ENCODE measurements around the gene ARHGAP33. TPM values are rescaled to one million over a fixed set of nuclear protein-coding genes. Genes with fewer than 3 reads are reported as not detected.

The ARHGAP33 gene
- total and polyA plus RNA-seq, 2 of the 4 experiments (the other 2 are of a cell fraction) = 0.72 to 11.9 TPM

Other genes with a start within 250 kb of the ARHGAP33 start
- 0.56 and 0.72 TPM in 2 replicates for gene SBSN, start 247.3 kb upstream of the ARHGAP33 start, total RNA-seq (2012; rRNA removed)
- 6.4 and 6.9 TPM in 2 replicates for gene SBSN, start 247.3 kb upstream of the ARHGAP33 start, polyA plus RNA-seq (2012; rRNA removed)
- not detected in 2 replicates for gene GAPDHS, start 242.1 kb upstream of the ARHGAP33 start, total RNA-seq (2012; rRNA removed)
- not detected in 2 replicates for gene GAPDHS, start 242.1 kb upstream of the ARHGAP33 start, polyA plus RNA-seq (2012; rRNA removed)
- gene TMEM147, start 229.9 kb upstream of the ARHGAP33 start, total RNA-seq (2012; rRNA removed) = 59.2 and 67.6 TPM in 2 replicates
- 108 and 132 TPM in 2 replicates for gene TMEM147, start 229.9 kb upstream of the ARHGAP33 start, polyA plus RNA-seq (2012; rRNA removed)
- gene ATP4A, start 211.9 kb upstream of the ARHGAP33 start, total RNA-seq (2012; rRNA removed) = not detected in 2 replicates
- not detected in 2 replicates for gene ATP4A, start 211.9 kb upstream of the ARHGAP33 start, polyA plus RNA-seq (2012; rRNA removed)
- not detected in 2 replicates for gene PMIS2, start 189.4 kb upstream of the ARHGAP33 start, total RNA-seq (2012; rRNA removed)
- not detected in 2 replicates for gene PMIS2, start 189.4 kb upstream of the ARHGAP33 start, polyA plus RNA-seq (2012; rRNA removed)
- gene HAUS5, start 162.8 kb upstream of the ARHGAP33 start, total RNA-seq (2012; rRNA removed) = 3.1 and 3.4 TPM in 2 replicates
- 6.2 and 6.4 TPM in 2 replicates for gene HAUS5, start 162.8 kb upstream of the ARHGAP33 start, polyA plus RNA-seq (2012; rRNA removed)
- 19.0 and 20.6 TPM in 2 replicates for gene RBM42, start 146.5 kb upstream of the ARHGAP33 start, total RNA-seq (2012; rRNA removed)
- 41.5 and 53.9 TPM in 2 replicates for gene RBM42, start 146.5 kb upstream of the ARHGAP33 start, polyA plus RNA-seq (2012; rRNA removed)
- gene ETV2, start 133.8 kb upstream of the ARHGAP33 start, total RNA-seq (2012; rRNA removed) = 0.28 TPM in 1 of 2 replicates, not detected in the other
- gene ETV2, start 133.8 kb upstream of the ARHGAP33 start, polyA plus RNA-seq (2012; rRNA removed) = 1.2 and 1.4 TPM in 2 replicates
- 913 and 983 TPM in 2 replicates for gene COX6B1, start 127.2 kb upstream of the ARHGAP33 start, total RNA-seq (2012; rRNA removed)
- gene COX6B1, start 127.2 kb upstream of the ARHGAP33 start, polyA plus RNA-seq (2012; rRNA removed) = 824 and 914 TPM in 2 replicates
- not detected in 2 replicates for gene UPK1A, start 109.0 kb upstream of the ARHGAP33 start, total RNA-seq (2012; rRNA removed)
- 0.20 and 0.21 TPM in 2 replicates for gene UPK1A, start 109.0 kb upstream of the ARHGAP33 start, polyA plus RNA-seq (2012; rRNA removed)
- not detected in 2 replicates for gene ZBTB32, start 71.0 kb upstream of the ARHGAP33 start, total RNA-seq (2012; rRNA removed)
- not detected in 2 replicates for gene ZBTB32, start 71.0 kb upstream of the ARHGAP33 start, polyA plus RNA-seq (2012; rRNA removed)
- gene KMT2B, start 57.6 kb upstream of the ARHGAP33 start, total RNA-seq (2012; rRNA removed) = 1.9 and 3.0 TPM in 2 replicates
- gene KMT2B, start 57.6 kb upstream of the ARHGAP33 start, polyA plus RNA-seq (2012; rRNA removed) = 27.5 and 30.7 TPM in 2 replicates
- gene IGFLR1, start 33.1 kb upstream of the ARHGAP33 start, total RNA-seq (2012; rRNA removed) = 0.72 and 2.8 TPM in 2 replicates
- gene IGFLR1, start 33.1 kb upstream of the ARHGAP33 start, polyA plus RNA-seq (2012; rRNA removed) = 2.7 and 3.8 TPM in 2 replicates
- 6.1 and 8.1 TPM in 2 replicates for gene U2AF1L4, start 30.1 kb upstream of the ARHGAP33 start, total RNA-seq (2012; rRNA removed)
- 15.0 and 15.6 TPM in 2 replicates for gene U2AF1L4, start 30.1 kb upstream of the ARHGAP33 start, polyA plus RNA-seq (2012; rRNA removed)
- gene PSENEN, start 29.9 kb upstream of the ARHGAP33 start, total RNA-seq (2012; rRNA removed) = 8.6 and 9.0 TPM in 2 replicates
- 47.0 and 59.1 TPM in 2 replicates for gene PSENEN, start 29.9 kb upstream of the ARHGAP33 start, polyA plus RNA-seq (2012; rRNA removed)
- 12.7 and 12.8 TPM in 2 replicates for gene LIN37, start 27.0 kb upstream of the ARHGAP33 start, total RNA-seq (2012; rRNA removed)
- 17.2 and 23.1 TPM in 2 replicates for gene LIN37, start 27.0 kb upstream of the ARHGAP33 start, polyA plus RNA-seq (2012; rRNA removed)
- 5.7 and 6.9 TPM in 2 replicates for gene HSPB6, start 18.5 kb upstream of the ARHGAP33 start, total RNA-seq (2012; rRNA removed)
- 188 and 206 TPM in 2 replicates for gene HSPB6, start 18.5 kb upstream of the ARHGAP33 start, polyA plus RNA-seq (2012; rRNA removed)
- 3.3 and 5.4 TPM in 2 replicates for gene PROSER3, start 17.4 kb upstream of the ARHGAP33 start, total RNA-seq (2012; rRNA removed)
- gene PROSER3, start 17.4 kb upstream of the ARHGAP33 start, polyA plus RNA-seq (2012; rRNA removed) = 17.9 and 21.8 TPM in 2 replicates
- not detected in 2 replicates for gene PRODH2, start 37.3 kb downstream of the ARHGAP33 start, total RNA-seq (2012; rRNA removed)
- not detected in 2 replicates for gene PRODH2, start 37.3 kb downstream of the ARHGAP33 start, polyA plus RNA-seq (2012; rRNA removed)
- gene NPHS1, start 76.9 kb downstream of the ARHGAP33 start, total RNA-seq (2012; rRNA removed) = not detected in 2 replicates
- gene NPHS1, start 76.9 kb downstream of the ARHGAP33 start, polyA plus RNA-seq (2012; rRNA removed) = not detected in 2 replicates
- not detected in 2 replicates for gene KIRREL2, start 81.3 kb downstream of the ARHGAP33 start, total RNA-seq (2012; rRNA removed)
- 0.04 TPM in 1 of 2 replicates, not detected in the other for gene KIRREL2, start 81.3 kb downstream of the ARHGAP33 start, polyA plus RNA-seq (2012; rRNA removed)
- 4.7 and 6.7 TPM in 2 replicates for gene APLP1, start 93.0 kb downstream of the ARHGAP33 start, total RNA-seq (2012; rRNA removed)
- gene APLP1, start 93.0 kb downstream of the ARHGAP33 start, polyA plus RNA-seq (2012; rRNA removed) = 41.0 and 44.3 TPM in 2 replicates
- 1.1 and 1.4 TPM in 2 replicates for gene NFKBID, start 125.0 kb downstream of the ARHGAP33 start, total RNA-seq (2012; rRNA removed)
- 12.3 and 13.3 TPM in 2 replicates for gene NFKBID, start 125.0 kb downstream of the ARHGAP33 start, polyA plus RNA-seq (2012; rRNA removed)
- gene HCST, start 127.0 kb downstream of the ARHGAP33 start, total RNA-seq (2012; rRNA removed) = not detected in 2 replicates
- 0.93 and 1.5 TPM in 2 replicates for gene HCST, start 127.0 kb downstream of the ARHGAP33 start, polyA plus RNA-seq (2012; rRNA removed)
- not detected in 2 replicates for gene TYROBP, start 132.7 kb downstream of the ARHGAP33 start, total RNA-seq (2012; rRNA removed)
- gene TYROBP, start 132.7 kb downstream of the ARHGAP33 start, polyA plus RNA-seq (2012; rRNA removed) = not detected in 2 replicates
- 0.36 and 0.56 TPM in 2 replicates for gene LRFN3, start 160.8 kb downstream of the ARHGAP33 start, total RNA-seq (2012; rRNA removed)
- 4.8 TPM in 2 replicates for gene LRFN3, start 160.8 kb downstream of the ARHGAP33 start, polyA plus RNA-seq (2012; rRNA removed)
- 4.8 and 5.0 TPM in 2 replicates for gene SDHAF1, start 219.6 kb downstream of the ARHGAP33 start, total RNA-seq (2012; rRNA removed)
- 9.9 and 13.2 TPM in 2 replicates for gene SDHAF1, start 219.6 kb downstream of the ARHGAP33 start, polyA plus RNA-seq (2012; rRNA removed)
- gene SYNE4, start 233.2 kb downstream of the ARHGAP33 start, total RNA-seq (2012; rRNA removed) = not detected in 2 replicates
- 0.27 and 0.34 TPM in 2 replicates for gene SYNE4, start 233.2 kb downstream of the ARHGAP33 start, polyA plus RNA-seq (2012; rRNA removed)
- 10.3 and 12.9 TPM in 2 replicates for gene ALKBH6, start 238.6 kb downstream of the ARHGAP33 start, total RNA-seq (2012; rRNA removed)
- 38.7 and 42.7 TPM in 2 replicates for gene ALKBH6, start 238.6 kb downstream of the ARHGAP33 start, polyA plus RNA-seq (2012; rRNA removed)

Measured in IMR-90 (cell line).